GM12878 (cell line): ENCODE data around the gene FNDC3A. TPM values are rescaled to one million over a fixed set of nuclear protein-coding genes. Genes with fewer than 3 reads are reported as not detected.
A peak's percentile ranks its signal among the peaks of the same experiment; 100 is the strongest.

Experiments
- ATAC-seq: fragments of 200-7000 bp; cut with Tn5 transposase; 3 replicates; pipeline ENCODE4 v1.9.1; 2020; ENCODE audit warnings: mild to moderate bottlenecking, moderate library complexity
- BruUV-seq: library from RNA; stranded (reverse); fragments of 400-500 nt; replicated peaks from 2 replicates; lab custom pipeline; 2021; lab: Mats Ljungman, UMichigan
- CTCF ChIA-PET: fragments of 300-600 bp; sonication (Branson Sonifier 250); formaldehyde crosslinking; extraction: SDS; loops from one replicate; lab custom pipeline; 2021; ENCODE audit warnings: inconsistent platforms; lab: Yijun Ruan, JAX
- POLR2A ChIA-PET: fragments of 350-600 bp; formaldehyde crosslinking; extraction: SDS; loops from one replicate; lab custom pipeline; 2021; ENCODE audit warnings: inconsistent platforms; lab: Charles Lee
- RAD21 ChIA-PET: fragments of 300-600 bp; sonication (Branson Sonifier 250); formaldehyde crosslinking; loops from one replicate; lab custom pipeline; 2023; ENCODE audit warnings: antibody characterized with exemption; ENCODE audit not compliant: unreplicated experiment; lab: Charles Lee
- SMC1A ChIA-PET: fragments of 300-600 bp; sonication (Branson Sonifier 250); formaldehyde crosslinking; loops from one replicate; lab custom pipeline; 2023; ENCODE audit not compliant: unreplicated experiment, uncharacterized antibody; lab: Charles Lee
- DNase-seq: peaks from one replicate; pipeline ENCODE4 v3.0.0-alpha.2; 2011; ENCODE audit warnings: low read depth, low spot score
- FAIRE-seq: peaks from 3 replicates; lab custom pipeline; 2011; peaks lifted over from hg19 to GRCh38; lab: Jason Lieb, UNC
- H2AFZ ChIP-seq: 2 replicates; pipeline ENCODE4 v1.6.0; 2011; ENCODE audit warnings: low read depth, low read length, control low read depth; ENCODE audit not compliant: control insufficient read depth
- H3K27ac ChIP-seq: 2 replicates; pipeline ENCODE4 v1.5.1; 2011; ENCODE audit warnings: control low read depth; ENCODE audit not compliant: control insufficient read depth, insufficient read depth
- H3K27me3 ChIP-seq, 2 experiments: replicated peaks in 1 of 2; 2 replicates each; pipeline versions ENCODE4 v1.6.0 to v1.6.1; 2011; ENCODE audit warnings: low read length in 1 of 2; ENCODE audit not compliant: control insufficient read depth in 2 of 2, insufficient read depth in 2 of 2
- H3K36me3 ChIP-seq, 2 experiments: 2 replicates each; pipeline ENCODE4 v1.5.1; 2011; ENCODE audit warnings: low read length in 1 of 2; ENCODE audit not compliant: control insufficient read depth in 2 of 2, insufficient read depth in 2 of 2
- H3K4me1 ChIP-seq: 2 replicates; pipeline ENCODE4 v1.6.1; 2011; ENCODE audit warnings: mild to moderate bottlenecking, low read length, moderate library complexity, mixed read lengths; ENCODE audit not compliant: control insufficient read depth, insufficient read depth
- H3K4me2 ChIP-seq: 2 replicates; pipeline ENCODE4 v1.6.0; 2011; ENCODE audit warnings: control low read depth; ENCODE audit not compliant: control insufficient read depth, insufficient read depth
- H3K4me3 ChIP-seq: fragments of 200-600 bp; sonication (generic); 2 replicates; pipeline ENCODE4 v1.5.1; 2016
- H3K79me2 ChIP-seq: 2 replicates; pipeline ENCODE4 v1.6.0; 2011; ENCODE audit warnings: low read length; ENCODE audit not compliant: control insufficient read depth, insufficient read depth
- H3K9ac ChIP-seq: 2 replicates; pipeline ENCODE4 v1.8.0; 2011; ENCODE audit warnings: low read length, control low read depth, mixed read lengths; ENCODE audit not compliant: control insufficient read depth, insufficient read depth
- H3K9me3 ChIP-seq: replicated peaks from 3 replicates; pipeline ENCODE4 v1.5.1; 2011; ENCODE audit warnings: mild to moderate bottlenecking, low read length; ENCODE audit not compliant: control insufficient read depth, insufficient read depth
- H4K20me1 ChIP-seq: 2 replicates; pipeline ENCODE4 v1.6.0; 2011; ENCODE audit not compliant: control insufficient read depth, insufficient read depth
- ATF7 ChIP-seq: fragments of 450-650 bp; IDR thresholded peaks from 2 replicates; pipeline ENCODE4 v1.6.1; 2016; ENCODE audit warnings: low read depth, mild to moderate bottlenecking
- BCLAF1 ChIP-seq: fragments of 450-650 bp; IDR thresholded peaks from 2 replicates; pipeline ENCODE4 v1.6.1; 2017; ENCODE audit warnings: antibody characterized with exemption, mild to moderate bottlenecking, moderate library complexity
- BHLHE40 ChIP-seq, 2 experiments: fragments of 450-650 bp in 1 of 2; IDR thresholded peaks; 2 replicates each; pipeline ENCODE4 v1.6.1; 2011 to 2017; ENCODE audit warnings: low read depth in 2 of 2, borderline replicate concordance in 1 of 2, improper control_type of control experiment in 1 of 2, low read length in 1 of 2, mild to moderate bottlenecking in 1 of 2
- MXI1 ChIP-seq: fragments of 150-350 bp; IDR thresholded peaks from 2 replicates; pipeline ENCODE4 v1.6.1; 2011; ENCODE audit warnings: low read depth, mild to moderate bottlenecking, inconsistent platforms, low read length, improper control_type of control experiment
- NRF1 ChIP-seq: conservative IDR thresholded peaks from 2 replicates; pipeline ENCODE4 v1.6.1; 2011; ENCODE audit warnings: mild to moderate bottlenecking, low read depth, low read length, improper control_type of control experiment
- PAX5 ChIP-seq: IDR thresholded peaks from 2 replicates; pipeline ENCODE4 v1.6.1; 2011; ENCODE audit warnings: low read depth, low read length, borderline replicate concordance
- RAD21 ChIP-seq: IDR thresholded peaks from 2 replicates; pipeline ENCODE4 v1.6.1; 2011; ENCODE audit warnings: mild to moderate bottlenecking, low read depth, low read length, moderate library complexity; ENCODE audit not compliant: insufficient read depth
- REST ChIP-seq: IDR thresholded peaks from 2 replicates; pipeline ENCODE4 v1.6.1; 2012; ENCODE audit warnings: mild to moderate bottlenecking, low read depth, low read length
- TCF3 ChIP-seq: IDR thresholded peaks from 2 replicates; pipeline ENCODE4 v1.6.1; 2012; ENCODE audit warnings: low read depth, mild to moderate bottlenecking, low read length, borderline replicate concordance; ENCODE audit not compliant: insufficient read depth
- ZNF687 ChIP-seq: fragments of 450-650 bp; IDR thresholded peaks from 2 replicates; pipeline ENCODE4 v1.6.1; 2017; ENCODE audit warnings: mild to moderate bottlenecking, moderate library complexity
- WGBS: methylation state at CpG from one replicate; pipeline ENCODE4 v1.1.6; 2016; ENCODE audit warnings: low lambda C conversion rate; ENCODE audit not compliant: insufficient replicate concordance, insufficient coverage; ENCODE audit errors: missing lambda C conversion rate; 5-methylcytosine and 5-hydroxymethylcytosine counted together
- in situ Hi-C: fragments of 300-500 bp; cut with MboI; formaldehyde crosslinking; loops from 9 replicates; pipeline ENCODE4 v1.14.3; 2018; ENCODE audit warnings: mixed read lengths
- intact Hi-C: fragments of 100-400 bp; cut with micrococcal nuclease; formaldehyde crosslinking; loops from one replicate; pipeline ENCODE4 v1.14.2; 2022; ENCODE audit not compliant: unreplicated experiment
- polyA plus RNA-seq, 11 experiments: library from polyadenylated mRNA; depleted of rRNA in 4 of 11; unstranded in 6 of 11; stranded (reverse) in 5 of 11; fragments of >200 nt; fragmentation: Nextera tagmentation in 4 of 11; fragmentation: Illumina TruSeq in 1 of 11; extraction: Ambion mirVana in 4 of 11; extraction: Trizol in 1 of 11; gene quantifications; 1 replicate in 1 of 11; 2 replicates in 10 of 11; pipeline versions ENCODE4 v1.2.1 to v1.2.3, GENCODE V29; 2011 to 2016; ENCODE audit warnings: inconsistent platforms in 2 of 11, missing spikeins in 2 of 11, low read depth in 1 of 11
- total RNA-seq, 4 experiments: library from RNA; depleted of rRNA in 3 of 4; stranded (reverse); fragments of >200 nt in 3 of 4; fragmentation: Illumina TruSeq in 1 of 4; extraction: Trizol in 1 of 4; gene quantifications; 2 replicates each; pipeline versions ENCODE4 v1.2.1 to v1.2.3, GENCODE V29; 2013 to 2021

FNDC3A gene
- total and polyA plus RNA-seq, 10 of the 15 experiments (the other 5 are each of a cell fraction or from before 2014, with no cell fraction given): 6.3 to 46.4 (median 22.8) TPM

- Histone ChIP-seq H3K9ac (peak overlapping the region; percentile 1; the same call in 1 of the 2 replicates), H3K4me1 (no peaks in the 10 kb centered on the region), H3K27ac (peak overlapping the region; percentile 2; the same call in 1 of the 2 replicates), H3K36me3 (peaks cover 2 to 8% of the 10 kb centered on the region in 2 experiments; a peak in 3 of 4 replicates), H2AFZ (no peak overlapping the region), H4K20me1 (no peaks in the 10 kb centered on the region), H3K4me2 (no peak overlapping the region; the same call in 1 of the 2 replicates), H3K9me3 (no peaks in the 10 kb centered on the region; the same call in 2 of the 3 replicates), H3K4me3 (no peak overlapping the region; the same call in 1 of the 2 replicates), H3K27me3 (no peaks in the 10 kb centered on the region), H3K79me2 (peaks cover 41% of the 10 kb centered on the region)
- BruUV-seq: no TSS peak
- POLR2A ChIA-PET: no interaction called here
- RAD21 ChIA-PET: interaction anchor here (0.8 to 1.1 kb wide), 2 partner anchors 10 to 14 kb away, joined by 3 to 5 read pairs; no protein-coding TSS in a partner anchor
- SMC1A ChIA-PET: interaction anchor here (2.6 to 4.7 kb wide), 2 partner anchors 12 to 134 kb away, joined by 11 to 30 read pairs; no protein-coding TSS in a partner anchor
- no peak for FAIRE-seq
- in situ Hi-C loops: no loop called here
- 94% methylated on average over 1 of the region's 1 CpG for WGBS
- intact Hi-C loops: loop anchor here (5.0 kb wide), 1 partner anchor 136 kb away; the partner anchor contains the start of gene FNDC3A
- DNase-seq: no peak
- ATAC-seq: peak; percentile 50
- TF ChIP-seq NRF1 (no peak), TCF3 (no peak), MXI1 (no peak), BHLHE40 (IDR thresholded peaks at IDR 0.05; ENCODE audit: borderline replicate concordance in 1 of 2, low read depth in 2 of 2, low read length in 1 of 2) (no peak), ZNF687 (no peak), REST (no peak), RAD21 (no peak), ATF7 (no peak), BCLAF1 (no peak), PAX5 (no peak)
- CTCF ChIA-PET: interaction anchor here (0.9 to 1.7 kb wide), 4 partner anchors 10 to 20 kb away, joined by 3 to 5 read pairs (median 4); no protein-coding TSS in a partner anchor
These were observed 138.0 kb downstream of the FNDC3A start for GRCh38 chr13:49113526-49114286.
